KBM-7 (cell line): Measurements from ENCODE around the gene RMDN3.

Experiments
- DNase-seq: peaks from one replicate; pipeline ENCODE4 v3.0.0-alpha.2; 2015
- in situ Hi-C: fragments of 300-500 bp; cut with MboI; formaldehyde crosslinking; loops from 2 replicates; pipeline ENCODE4 v1.14.3; 2020; ENCODE audit warnings: low sequenced_read_pairs, low pct_unique_long_range_greater_than_20kb, mixed read lengths

The RMDN3 gene, protein sequence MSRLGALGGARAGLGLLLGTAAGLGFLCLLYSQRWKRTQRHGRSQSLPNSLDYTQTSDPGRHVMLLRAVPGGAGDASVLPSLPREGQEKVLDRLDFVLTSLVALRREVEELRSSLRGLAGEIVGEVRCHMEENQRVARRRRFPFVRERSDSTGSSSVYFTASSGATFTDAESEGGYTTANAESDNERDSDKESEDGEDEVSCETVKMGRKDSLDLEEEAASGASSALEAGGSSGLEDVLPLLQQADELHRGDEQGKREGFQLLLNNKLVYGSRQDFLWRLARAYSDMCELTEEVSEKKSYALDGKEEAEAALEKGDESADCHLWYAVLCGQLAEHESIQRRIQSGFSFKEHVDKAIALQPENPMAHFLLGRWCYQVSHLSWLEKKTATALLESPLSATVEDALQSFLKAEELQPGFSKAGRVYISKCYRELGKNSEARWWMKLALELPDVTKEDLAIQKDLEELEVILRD

DNA sequence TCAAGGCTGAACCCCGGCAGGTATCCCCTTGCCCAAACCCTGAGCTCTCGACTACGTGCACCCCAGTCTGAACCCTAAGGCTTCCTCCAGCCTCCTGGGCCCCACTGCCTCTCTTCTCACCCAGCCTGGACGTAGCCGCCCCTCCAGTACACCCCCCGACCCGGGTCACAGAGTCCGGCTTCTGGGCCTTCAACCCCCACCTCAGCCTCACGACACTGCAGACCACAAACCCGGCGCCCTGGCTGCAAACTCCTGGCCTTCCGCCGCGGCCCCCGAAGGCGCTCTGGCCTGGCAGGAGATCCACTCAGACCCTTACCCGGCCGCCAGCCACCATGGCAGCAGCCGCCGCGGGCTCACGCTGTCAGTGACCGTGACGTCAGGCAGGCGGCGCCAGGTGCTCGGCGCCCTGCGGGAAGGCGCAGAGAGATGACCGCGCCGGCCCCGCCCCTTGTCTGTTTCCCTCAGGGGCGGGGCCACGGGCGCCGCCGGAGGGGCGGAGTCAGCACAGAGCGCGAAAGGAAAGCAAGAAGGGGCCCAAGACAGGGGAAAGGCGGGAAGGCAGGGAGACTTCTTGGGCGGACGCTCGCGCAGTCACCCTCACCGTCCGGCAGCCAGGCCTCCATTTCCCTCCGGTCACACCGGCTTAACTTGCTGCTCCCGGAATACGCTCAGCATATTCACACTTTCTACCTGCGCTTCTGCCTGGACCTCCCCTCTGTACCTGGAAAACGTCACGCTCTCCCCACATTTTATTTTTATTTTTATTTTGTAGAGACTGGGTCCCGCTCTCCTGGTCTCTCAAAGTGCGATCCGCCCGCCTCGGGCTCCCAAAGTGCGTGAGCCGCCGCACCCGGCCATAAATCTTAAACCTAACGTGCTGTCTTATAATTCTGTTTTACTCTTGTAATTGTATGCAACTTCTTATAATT lies at the start of gene RMDN3:
Gene RMDN3, minus strand, starts transcription at position 372 of the 929 bp plus-strand sequence. CDS start 471 bp downstream, outside the sequence.
- in situ Hi-C loops: no loop called here
- DNase-seq: peak; percentile 98

DNA sequence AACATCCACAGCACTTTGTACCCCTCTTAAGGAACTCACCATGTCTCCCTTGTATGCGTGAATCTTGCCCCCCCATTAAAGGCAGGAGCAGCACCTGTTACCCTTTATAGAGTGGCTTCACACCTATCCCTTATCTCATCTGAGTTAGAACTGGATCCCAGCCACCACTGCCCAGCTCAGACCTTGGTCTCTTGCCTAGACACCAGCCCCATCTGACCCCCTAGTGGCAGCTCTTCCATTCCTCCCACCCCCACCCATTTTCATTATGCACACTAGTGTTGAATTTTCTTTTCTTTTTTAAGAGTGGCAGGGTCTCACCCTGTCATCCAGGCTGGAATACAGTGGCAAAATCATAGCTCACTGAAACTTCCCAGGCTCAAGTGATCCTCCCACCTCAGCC lies 48.6 kb upstream of the RMDN3 start:
- in situ Hi-C loops: no loop called here
- no peak for DNase-seq

DNA sequence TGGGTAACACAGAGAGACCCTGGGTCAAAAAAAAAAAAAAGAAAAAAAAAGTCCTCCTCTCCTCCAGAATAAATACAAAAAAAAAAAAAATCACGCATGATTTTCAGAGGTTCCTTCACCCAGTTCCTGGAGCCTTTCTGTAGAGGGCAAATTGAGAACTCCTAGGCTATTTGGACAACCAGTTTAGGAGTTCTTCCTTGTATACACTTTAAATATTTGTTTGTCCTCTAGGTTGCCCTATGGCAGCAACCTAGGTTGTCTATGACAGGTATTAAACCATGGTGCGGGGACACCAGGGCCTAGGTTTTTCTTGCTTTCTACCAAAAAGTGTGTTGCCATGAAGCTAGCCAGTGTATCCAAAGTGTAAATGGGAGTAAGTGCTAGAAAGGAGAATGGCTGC lies 48.0 kb upstream of the RMDN3 start:
- in situ Hi-C loops: no loop called here
- no peak for DNase-seq

DNA sequence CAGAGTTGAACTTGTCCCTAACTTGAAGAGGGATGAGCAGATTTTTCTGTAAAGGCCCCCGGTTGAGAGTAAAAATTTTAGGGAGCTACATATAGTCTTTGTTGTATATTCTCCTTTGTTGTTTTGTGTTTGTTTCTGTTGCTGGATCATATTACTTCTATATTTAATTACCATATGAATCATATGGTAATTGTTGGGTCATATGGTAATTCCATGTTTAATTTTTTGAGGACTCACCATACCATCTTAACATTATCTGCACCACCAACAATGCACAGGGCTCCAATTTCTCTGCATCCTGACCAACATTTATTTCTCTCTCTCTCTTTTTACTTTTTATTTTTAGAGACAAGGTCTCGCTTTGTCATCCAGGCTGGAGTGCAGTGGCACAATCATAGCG lies 44.5 kb upstream of the RMDN3 start:
- in situ Hi-C loops: no loop called here
- DNase-seq: no peak

DNA sequence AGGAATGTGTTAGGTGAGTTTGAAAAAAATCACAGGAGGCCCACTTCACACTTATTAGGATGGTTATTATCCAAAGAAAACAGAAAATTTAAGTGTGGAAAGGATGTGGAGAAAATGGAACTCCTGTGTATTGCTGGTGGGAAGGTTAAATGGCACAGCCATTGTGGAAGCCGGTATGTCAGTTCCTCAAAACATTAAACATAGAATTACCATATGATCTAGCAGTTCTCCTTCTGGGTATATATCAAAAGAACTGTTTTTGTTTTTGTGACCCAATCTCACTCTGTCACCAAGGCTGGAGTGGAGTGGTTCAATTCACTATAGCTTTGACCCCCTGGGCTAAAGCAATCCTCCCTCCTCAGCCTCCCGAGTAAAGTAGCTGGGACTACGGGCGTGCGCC lies 41.5 kb upstream of the RMDN3 start:
- in situ Hi-C loops: no loop called here
- DNase-seq: no peak

DNA sequence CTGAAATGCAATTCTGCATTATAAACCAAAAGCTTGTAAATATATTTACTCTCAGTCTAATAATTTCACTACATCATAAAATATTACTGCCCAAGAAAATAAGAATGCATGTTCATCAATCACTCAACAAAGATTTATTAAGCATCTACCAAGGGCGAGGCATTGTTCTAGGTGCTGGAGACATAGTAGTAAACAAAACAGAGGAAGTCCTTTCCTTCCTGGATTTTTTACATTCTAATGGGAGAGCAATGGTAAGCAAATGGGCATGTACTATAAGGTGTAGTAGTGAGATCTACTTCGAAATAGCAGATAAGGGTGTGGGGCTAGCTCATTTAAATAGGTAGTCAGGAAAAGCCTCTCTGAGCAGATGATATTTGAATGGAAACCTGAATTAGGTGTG lies 41.0 kb upstream of the RMDN3 start:
- in situ Hi-C loops: no loop called here
- no peak for DNase-seq

DNA sequence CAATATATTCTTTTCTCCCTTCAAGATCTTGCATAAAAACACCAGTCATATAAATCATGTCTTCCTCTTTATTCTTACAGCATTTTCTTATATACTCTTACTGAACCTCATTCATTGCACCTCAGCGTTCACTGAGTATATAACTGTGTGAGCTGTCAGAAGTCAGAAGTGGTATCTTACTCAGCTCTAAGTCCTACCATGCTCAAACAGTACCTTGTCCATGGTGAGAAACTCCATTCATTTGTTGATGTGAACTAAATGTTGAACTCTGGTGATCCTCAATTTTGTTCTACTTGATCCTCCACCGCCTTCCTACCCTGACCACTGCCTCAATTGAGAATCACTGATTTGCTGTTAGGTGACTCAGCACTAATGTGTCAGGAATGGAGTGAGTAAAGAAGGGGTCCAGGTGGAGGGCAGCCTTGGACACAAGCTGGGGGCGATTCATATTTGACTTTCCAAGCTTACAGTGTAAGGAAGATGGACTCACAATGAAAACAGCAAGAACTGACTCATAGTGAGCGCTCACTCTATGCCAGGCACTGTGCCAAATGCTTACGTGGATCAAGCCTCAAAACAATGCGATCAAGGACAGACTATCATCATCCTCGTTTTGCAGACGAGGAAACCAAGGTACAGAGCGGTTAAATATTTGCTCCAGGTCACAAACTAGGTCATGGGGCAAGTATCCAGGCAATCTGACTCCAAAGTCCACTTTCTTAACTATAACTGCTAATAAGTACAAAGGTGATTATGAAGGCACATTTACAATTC lies 38.3 kb upstream of the RMDN3 start:
- in situ Hi-C loops: no loop called here
- DNase-seq: no peak

DNA sequence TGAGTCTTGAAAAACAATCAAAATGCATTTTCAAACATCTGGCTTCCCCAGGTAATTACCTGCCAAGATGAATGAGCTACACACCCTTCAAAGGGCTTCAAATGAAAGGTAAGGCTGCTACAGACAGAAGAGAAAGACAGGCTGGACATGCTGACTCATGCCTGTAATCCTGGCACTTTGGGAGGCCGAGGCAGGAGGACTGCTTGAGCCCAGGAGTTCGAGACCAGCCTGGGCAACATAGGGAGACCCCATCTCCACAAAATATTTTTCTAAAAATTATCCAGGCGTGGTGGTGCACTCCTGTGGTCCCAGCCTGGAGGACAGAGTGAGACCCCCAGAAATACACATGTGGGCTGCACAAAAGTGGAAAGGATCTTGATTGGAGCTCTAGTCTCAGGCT lies 37.3 kb upstream of the RMDN3 start:
- in situ Hi-C loops: no loop called here
- no peak for DNase-seq

DNA sequence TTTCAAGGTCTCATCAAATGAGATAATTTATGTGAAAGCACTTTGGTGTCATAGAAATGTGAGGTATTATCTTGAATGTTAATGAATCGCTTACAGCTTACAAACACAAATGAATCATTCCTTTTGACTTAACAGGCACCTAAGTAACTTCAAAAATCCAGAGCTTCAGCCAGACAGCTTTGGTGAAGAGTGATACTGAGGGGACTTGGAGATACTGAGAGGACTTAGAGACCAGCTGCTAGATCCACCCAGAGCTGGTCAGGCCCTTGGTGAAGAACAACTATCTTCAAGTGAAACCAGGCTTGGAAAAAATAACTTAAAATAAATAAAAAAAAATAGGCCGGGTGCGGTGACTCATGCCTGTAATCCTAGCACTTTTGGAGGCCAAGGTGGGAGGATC lies 35.7 kb upstream of the RMDN3 start:
- no peak for DNase-seq
- in situ Hi-C loops: no loop called here

DNA sequence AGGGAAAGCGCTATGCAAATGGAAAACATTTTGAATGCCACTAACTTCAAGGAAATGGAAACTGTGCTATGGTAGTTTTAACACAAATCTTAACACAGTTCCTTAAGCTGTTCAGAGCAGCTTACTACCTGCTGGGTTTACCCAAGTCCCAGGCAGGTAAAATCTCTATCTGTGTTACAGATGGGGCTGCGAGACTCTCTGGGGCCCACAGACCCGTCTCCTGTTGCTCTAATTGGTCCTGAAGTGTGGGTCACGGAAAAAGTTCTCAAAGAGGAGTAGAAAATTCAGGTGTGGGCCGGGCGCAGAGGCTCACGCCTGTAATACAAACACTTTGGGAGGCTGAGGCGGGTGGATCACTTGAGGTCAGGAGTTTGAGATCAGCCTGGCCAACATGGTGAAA lies 34.9 kb upstream of the RMDN3 start:
- in situ Hi-C loops: no loop called here
- DNase-seq: no peak

DNA sequence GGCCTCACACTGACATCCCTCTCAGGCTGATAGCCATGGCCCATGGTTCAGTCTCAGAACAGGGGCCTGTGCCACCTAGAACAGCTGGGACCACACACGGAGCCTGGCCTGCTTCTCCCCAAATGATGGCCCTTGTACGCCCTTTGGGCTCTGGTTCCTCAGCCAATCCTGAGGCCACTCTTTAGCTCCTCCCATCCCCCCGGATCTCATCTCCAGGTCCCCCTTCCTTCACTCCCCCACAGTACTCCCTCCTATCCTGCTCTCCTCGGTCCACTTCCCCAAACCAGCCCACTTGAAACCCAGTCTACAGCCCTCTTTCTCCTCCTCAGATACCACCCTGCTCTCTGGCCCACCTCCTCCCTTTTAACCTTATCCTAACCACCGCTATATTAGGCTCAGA lies 34.1 kb upstream of the RMDN3 start:
- in situ Hi-C loops: no loop called here
- DNase-seq: no peak

DNA sequence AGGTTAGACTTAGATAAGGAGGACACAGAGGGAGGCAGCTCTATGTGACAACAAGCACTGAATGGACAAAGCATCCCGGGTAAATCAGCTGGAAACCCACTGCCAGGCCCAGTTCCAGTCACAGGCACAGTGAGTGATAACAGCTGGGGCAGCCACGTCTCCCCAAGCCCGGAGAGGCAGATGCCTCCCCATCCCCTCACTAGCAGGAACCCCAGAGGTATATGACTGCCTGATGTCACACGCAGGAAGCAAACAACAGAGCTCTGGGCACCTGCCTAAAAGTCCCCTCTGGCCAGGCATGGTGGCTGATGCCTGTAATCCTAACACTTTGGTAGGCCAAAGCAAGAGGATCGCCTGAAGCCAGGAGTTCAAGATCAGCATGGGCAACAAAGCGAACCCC lies 32.9 kb upstream of the RMDN3 start:
- in situ Hi-C loops: no loop called here
- DNase-seq: no peak

DNA sequence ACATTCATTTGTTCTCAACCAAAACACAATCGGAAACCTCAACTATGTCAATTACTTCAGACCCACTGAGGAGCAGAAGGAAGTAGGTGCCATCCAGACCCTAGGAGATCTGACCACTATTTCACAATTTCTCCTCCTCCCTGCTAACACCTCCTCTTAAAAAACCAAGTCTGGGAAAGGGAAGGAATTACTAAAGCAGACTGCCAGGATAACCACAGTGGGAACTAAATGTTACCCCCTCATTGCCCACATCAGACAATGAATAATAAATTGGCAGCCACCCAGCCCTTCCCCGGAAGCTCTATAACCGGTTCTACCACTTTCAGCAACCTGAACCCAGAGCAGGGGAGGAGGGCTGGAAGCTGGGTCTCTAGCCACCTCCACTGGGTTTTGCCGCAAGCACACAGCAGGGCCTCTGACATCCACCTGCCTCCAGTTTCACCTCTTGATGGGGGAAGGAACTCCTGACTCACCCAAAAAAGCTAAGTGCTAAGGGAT lies 32.3 kb upstream of the RMDN3 start:
- in situ Hi-C loops: no loop called here
- DNase-seq: peak; percentile 88

DNA sequence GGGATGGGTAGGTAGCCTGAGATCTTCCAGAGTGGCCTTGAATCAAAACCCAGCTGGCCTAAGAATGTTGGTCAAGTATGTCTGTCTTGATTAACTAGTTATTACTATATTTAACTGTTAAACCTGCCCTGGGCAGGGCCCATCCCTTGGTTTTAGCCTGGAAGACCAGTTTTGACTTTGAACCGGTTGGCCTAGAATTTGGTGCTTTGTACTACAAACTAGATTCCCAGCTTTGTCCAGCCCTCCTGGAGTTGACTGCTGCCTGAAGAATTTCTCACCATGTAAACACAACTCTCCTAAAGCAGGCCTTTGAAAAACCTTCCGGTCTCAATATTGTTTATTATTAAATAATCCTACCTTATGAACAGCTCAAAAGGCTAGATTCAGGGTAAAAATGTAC lies 30.8 kb upstream of the RMDN3 start:
- in situ Hi-C loops: no loop called here
- no peak for DNase-seq

DNA sequence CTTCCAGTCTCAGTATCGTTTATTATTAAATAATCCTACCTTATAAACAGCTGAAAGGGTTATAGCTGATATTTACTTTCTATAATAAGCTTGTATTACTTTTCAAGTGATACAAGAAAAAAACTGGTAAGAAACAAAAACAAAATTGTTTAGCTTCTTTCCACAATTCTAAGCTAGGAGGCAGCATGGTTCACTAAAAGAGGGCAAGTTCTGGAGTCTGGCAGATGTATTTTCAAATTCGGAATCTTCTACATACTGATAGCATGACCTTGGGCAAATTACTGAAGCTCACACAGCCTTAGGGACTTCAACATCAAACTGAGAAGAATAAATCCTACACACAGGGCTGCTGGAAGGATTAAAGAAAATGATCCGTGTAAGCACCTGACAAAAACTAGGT lies 30.1 kb upstream of the RMDN3 start:
- in situ Hi-C loops: no loop called here

DNA sequence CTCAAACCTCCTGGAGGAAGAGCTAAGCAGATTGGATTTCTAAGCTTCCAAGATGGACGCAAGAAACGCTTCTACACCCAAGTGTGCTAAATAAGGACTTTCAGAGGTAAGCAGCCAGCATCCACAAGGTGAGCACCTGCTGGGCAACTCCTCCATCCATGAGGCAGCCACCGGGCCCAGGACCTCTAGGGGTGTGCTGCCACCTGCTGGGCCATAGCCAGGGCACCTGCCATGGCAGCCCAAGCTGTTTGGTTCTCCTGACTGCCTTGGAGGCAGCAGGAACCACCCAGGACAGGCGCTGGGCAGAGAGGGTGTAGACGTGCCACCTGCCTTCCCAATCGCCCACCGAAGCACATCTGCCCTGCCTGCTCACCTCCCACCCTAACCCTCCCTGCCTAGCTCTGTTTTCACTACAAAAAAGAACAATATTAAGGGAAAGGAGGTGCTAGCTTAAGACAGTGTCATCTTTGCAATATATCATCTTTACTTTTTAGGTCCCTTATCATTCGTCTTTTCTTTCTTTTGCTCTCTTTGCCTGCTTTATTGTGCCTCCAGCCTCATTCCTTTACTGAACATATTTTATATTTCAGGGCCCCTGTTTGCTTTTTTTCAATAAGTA lies 27.7 kb upstream of the RMDN3 start:
- DNase-seq: peak; percentile 71
- in situ Hi-C loops: no loop called here

More for the DNA sequence above, 30.1 kb upstream of the RMDN3 start:
- DNase-seq: no peak

DNA sequence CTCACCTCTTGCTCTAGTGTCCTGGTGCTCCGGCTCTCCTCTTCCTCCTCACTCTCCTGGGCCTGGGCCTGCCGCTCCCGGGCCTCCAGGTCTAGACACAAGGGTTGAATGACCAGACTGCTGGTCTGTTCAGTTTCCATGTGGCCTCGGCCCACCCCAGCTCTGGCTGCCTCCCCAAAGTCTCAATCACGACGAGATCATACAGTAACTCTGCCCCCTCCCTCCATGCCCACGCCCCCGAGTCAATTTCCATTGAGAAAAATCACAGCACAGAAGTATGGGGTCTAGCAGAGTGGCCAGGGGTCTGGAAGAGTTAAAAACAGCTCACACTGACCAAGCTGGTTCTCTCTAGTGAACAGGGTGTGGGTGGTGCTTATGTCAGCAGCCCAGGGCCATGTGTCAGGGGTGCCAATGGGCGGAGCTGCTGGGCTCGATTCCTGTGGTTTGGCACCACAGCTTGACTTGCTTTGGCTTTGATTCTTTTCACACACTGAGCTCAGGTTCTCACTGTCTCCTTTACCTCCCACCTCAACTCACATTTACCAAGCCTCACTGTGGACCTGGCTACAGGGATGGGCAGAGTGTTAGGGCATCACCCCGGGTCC lies 21.6 kb upstream of the RMDN3 start:
- in situ Hi-C loops: no loop called here
- DNase-seq: no peak

DNA sequence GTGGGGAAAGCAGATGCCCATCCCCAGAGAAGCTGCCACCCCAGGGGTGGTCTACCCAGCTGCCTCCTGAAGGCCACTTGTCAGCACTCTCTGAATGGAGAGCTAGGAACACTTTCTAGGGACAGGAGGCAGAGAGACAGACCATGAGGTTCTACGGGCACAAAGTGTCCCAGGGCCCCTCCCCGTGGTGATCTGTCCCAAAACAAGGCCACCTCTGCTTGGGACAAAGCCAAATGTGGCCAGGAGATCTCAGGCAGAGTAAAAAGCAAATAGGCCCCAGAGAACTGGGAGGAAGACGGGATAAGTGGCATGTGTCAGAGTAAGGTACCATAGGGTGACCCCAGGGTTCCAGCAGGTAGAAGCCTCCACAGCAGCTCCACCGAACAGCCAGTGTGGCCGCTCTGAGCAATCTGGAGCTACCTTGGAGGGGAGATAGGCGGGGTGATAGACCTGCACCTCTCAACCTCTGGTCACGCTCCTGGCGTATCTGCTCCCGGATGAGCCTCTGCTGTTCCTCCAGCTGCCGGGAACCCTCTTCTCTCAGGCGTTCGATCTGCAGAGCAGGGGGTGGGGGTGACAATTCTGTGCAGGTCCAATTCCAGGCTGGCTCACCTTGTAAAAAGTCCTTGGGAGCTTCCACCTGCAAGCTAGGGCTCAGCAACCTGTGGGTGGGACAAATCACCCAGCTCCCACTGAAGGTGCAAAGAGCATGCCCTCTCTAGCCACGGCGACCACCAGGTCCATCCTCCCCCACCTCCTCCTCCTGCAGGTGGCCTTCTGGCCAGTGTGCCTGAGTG lies 20.9 kb upstream of the RMDN3 start:
- in situ Hi-C loops: no loop called here
- DNase-seq: no peak
